Neural cell (in vitro differentiated cells): ENCODE data around the gene UIMC1. TPM values are rescaled to one million over a fixed set of nuclear protein-coding genes. Genes with fewer than 3 reads are reported as not detected.

ENCODE experiments used
- H2AFZ ChIP-seq: fragments of 200-600, 300-800 bp; sonication (generic), shearing (Covaris generic); 2 replicates; pipeline ENCODE4 v1.6.0; 2014; ENCODE audit warnings: low read depth, mild to moderate bottlenecking, antibody characterized with exemption, low read length, moderate library complexity
- H3F3A ChIP-seq: fragments of 200-600 bp; shearing (Covaris generic); 2 replicates; pipeline ENCODE4 v1.6.1; 2016; ENCODE audit warnings: mild to moderate bottlenecking, moderate library complexity, mixed read lengths, antibody characterized with exemption, low read length; ENCODE audit not compliant: insufficient read depth, poor library complexity, severe bottlenecking
- H3K27ac ChIP-seq: fragments of 200-600, 300-800 bp; sonication (generic), shearing (Covaris generic); 2 replicates; pipeline ENCODE4 v1.5.1; 2014; ENCODE audit warnings: mild to moderate bottlenecking, low read length, moderate library complexity
- H3K27me3 ChIP-seq: fragments of 300-800, 200-600 bp; sonication (generic), shearing (Covaris generic); 2 replicates; pipeline ENCODE4 v1.6.0; 2014; ENCODE audit warnings: mild to moderate bottlenecking, low read depth, low read length, moderate library complexity; ENCODE audit not compliant: insufficient read depth
- H3K36me3 ChIP-seq: fragments of 300-800, 200-600 bp; sonication (generic), shearing (Covaris generic); 2 replicates; pipeline ENCODE4 v1.5.1; 2014; ENCODE audit warnings: mild to moderate bottlenecking, antibody characterized with exemption, low read length, moderate library complexity; ENCODE audit not compliant: insufficient read depth
- H3K4me2 ChIP-seq: fragments of 300-800, 200-600 bp; sonication (generic), shearing (Covaris generic); 2 replicates; pipeline ENCODE4 v1.6.0; 2014; ENCODE audit warnings: mild to moderate bottlenecking, low read length
- H3K4me3 ChIP-seq: fragments of 300-800, 200-600 bp; sonication (generic), shearing (Covaris generic); 2 replicates; pipeline ENCODE4 v1.5.1; 2014; ENCODE audit warnings: mild to moderate bottlenecking, low read length, moderate library complexity
- H3K79me2 ChIP-seq: fragments of 200-600 bp; shearing (Covaris generic); replicated peaks from 2 replicates; pipeline ENCODE4 v1.6.0; 2014; ENCODE audit warnings: mild to moderate bottlenecking, low read length, moderate library complexity; ENCODE audit not compliant: insufficient read depth
- H3K9ac ChIP-seq: fragments of 300-800, 200-600 bp; sonication (generic), shearing (Covaris generic); 2 replicates; pipeline ENCODE4 v1.6.1; 2016; ENCODE audit warnings: mild to moderate bottlenecking, low read length, mixed read lengths
- H3K9me2 ChIP-seq: fragments of 200-600 bp; shearing (Covaris generic); 2 replicates; pipeline ENCODE4 v1.6.1; 2016; ENCODE audit warnings: mild to moderate bottlenecking, low read length, mixed read lengths; ENCODE audit not compliant: insufficient read depth
- H3K9me3 ChIP-seq: fragments of 200-600, 300-800 bp; sonication (generic), shearing (Covaris generic); 2 replicates; pipeline ENCODE4 v1.6.1; 2016; ENCODE audit warnings: mild to moderate bottlenecking, mixed run types, low read length, moderate library complexity, mixed read lengths
- H4K20me1 ChIP-seq: fragments of 200-600 bp; shearing (Covaris generic); 2 replicates; pipeline ENCODE4 v1.6.1; 2016; ENCODE audit warnings: mild to moderate bottlenecking, mixed run types; ENCODE audit not compliant: insufficient read depth
- EP300 ChIP-seq: fragments of 450-650 bp; conservative IDR thresholded peaks from 2 replicates; pipeline ENCODE4 v1.6.1; 2014; ENCODE audit warnings: antibody characterized with exemption, mild to moderate bottlenecking, moderate library complexity; ENCODE audit not compliant: poor library complexity, severe bottlenecking
- EZH2 ChIP-seq: fragments of 200-600, 300-800 bp; shearing (Covaris generic), sonication (generic); IDR thresholded peaks from 2 replicates; pipeline ENCODE4 v1.6.1; 2014; ENCODE audit warnings: antibody characterized with exemption, low read length, borderline replicate concordance, mild to moderate bottlenecking; ENCODE audit not compliant: insufficient read depth, poor library complexity, severe bottlenecking
- MXI1 ChIP-seq: fragments of 450-650 bp; conservative IDR thresholded peaks from 2 replicates; pipeline ENCODE4 v1.6.1; 2014; ENCODE audit warnings: antibody characterized with exemption, mild to moderate bottlenecking; ENCODE audit not compliant: poor library complexity, severe bottlenecking
- POLR2AphosphoS5 ChIP-seq: IDR thresholded peaks from 2 replicates; pipeline ENCODE4 v1.6.1; 2012
- RAD21 ChIP-seq: fragments of 450-650 bp; conservative IDR thresholded peaks from 2 replicates; pipeline ENCODE4 v1.6.1; 2014; ENCODE audit warnings: antibody characterized with exemption, mild to moderate bottlenecking, moderate library complexity
- SMC3 ChIP-seq: fragments of 450-650 bp; conservative IDR thresholded peaks from 2 replicates; pipeline ENCODE4 v1.6.1; 2014; ENCODE audit warnings: antibody characterized with exemption, mild to moderate bottlenecking, moderate library complexity; ENCODE audit not compliant: poor library complexity
- TAF1 ChIP-seq: IDR thresholded peaks from 2 replicates; pipeline ENCODE4 v1.6.1; 2012; ENCODE audit warnings: low read depth
- polyA plus RNA-seq: library from polyadenylated mRNA; depleted of rRNA; stranded (reverse); fragments of >200 nt; gene quantifications from 2 replicates; pipeline ENCODE4 v1.2.3, GENCODE V29; 2014
- TF ChIP-seq, protein P1 (sequence below): IDR thresholded peaks from 2 replicates; pipeline ENCODE4 v1.6.1; 2012; ENCODE audit warnings: borderline replicate concordance
- TF ChIP-seq, protein P2 (sequence below): fragments of 450-650 bp; IDR thresholded peaks from 2 replicates; pipeline ENCODE4 v1.5.1; 2014; ENCODE audit warnings: antibody characterized with exemption, mild to moderate bottlenecking, moderate library complexity; ENCODE audit not compliant: poor library complexity, severe bottlenecking

UIMC1 gene
- polyA plus RNA-seq, 1 donor from 2014 or later: 74.0 TPM

DNA sequence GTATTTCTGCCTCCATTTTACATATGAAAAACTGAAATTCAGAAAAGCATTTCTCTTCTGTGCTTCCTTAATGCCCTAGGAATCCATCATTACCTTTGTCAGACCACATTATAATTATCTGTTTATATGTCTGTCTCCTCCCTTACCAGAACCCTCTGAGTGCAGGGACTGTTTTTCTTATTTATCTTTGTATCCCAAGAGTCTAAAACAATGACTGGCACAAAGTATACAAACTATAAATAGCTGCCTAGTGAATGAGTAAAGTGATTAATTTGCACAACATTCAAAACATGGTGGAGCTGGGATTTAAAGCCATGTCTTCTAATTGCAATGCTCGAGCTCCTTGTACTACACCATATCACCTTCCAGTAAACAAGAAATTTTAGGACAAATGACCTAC, 58.1 kb downstream of the UIMC1 start:
- no peaks in the 10 kb centered on the region for H3K9me2 ChIP-seq
- H4K20me1 ChIP-seq: no peaks in the 10 kb centered on the region
- no peak overlapping the region for H2AFZ ChIP-seq
- H3K36me3 ChIP-seq: no peaks in the 10 kb centered on the region
- H3K9me3 ChIP-seq: no peaks in the 10 kb centered on the region
- H3K9ac ChIP-seq: no peak overlapping the region
- no peaks in the 10 kb centered on the region for H3F3A ChIP-seq
- H3K4me2 ChIP-seq: no peak overlapping the region
- no peaks in the 10 kb centered on the region for H3K79me2 ChIP-seq
- no peak overlapping the region for H3K27ac ChIP-seq
- no peak for TF ChIP-seq SMC3
- no peak for TF ChIP-seq RAD21
- TF ChIP-seq, protein P1, sequence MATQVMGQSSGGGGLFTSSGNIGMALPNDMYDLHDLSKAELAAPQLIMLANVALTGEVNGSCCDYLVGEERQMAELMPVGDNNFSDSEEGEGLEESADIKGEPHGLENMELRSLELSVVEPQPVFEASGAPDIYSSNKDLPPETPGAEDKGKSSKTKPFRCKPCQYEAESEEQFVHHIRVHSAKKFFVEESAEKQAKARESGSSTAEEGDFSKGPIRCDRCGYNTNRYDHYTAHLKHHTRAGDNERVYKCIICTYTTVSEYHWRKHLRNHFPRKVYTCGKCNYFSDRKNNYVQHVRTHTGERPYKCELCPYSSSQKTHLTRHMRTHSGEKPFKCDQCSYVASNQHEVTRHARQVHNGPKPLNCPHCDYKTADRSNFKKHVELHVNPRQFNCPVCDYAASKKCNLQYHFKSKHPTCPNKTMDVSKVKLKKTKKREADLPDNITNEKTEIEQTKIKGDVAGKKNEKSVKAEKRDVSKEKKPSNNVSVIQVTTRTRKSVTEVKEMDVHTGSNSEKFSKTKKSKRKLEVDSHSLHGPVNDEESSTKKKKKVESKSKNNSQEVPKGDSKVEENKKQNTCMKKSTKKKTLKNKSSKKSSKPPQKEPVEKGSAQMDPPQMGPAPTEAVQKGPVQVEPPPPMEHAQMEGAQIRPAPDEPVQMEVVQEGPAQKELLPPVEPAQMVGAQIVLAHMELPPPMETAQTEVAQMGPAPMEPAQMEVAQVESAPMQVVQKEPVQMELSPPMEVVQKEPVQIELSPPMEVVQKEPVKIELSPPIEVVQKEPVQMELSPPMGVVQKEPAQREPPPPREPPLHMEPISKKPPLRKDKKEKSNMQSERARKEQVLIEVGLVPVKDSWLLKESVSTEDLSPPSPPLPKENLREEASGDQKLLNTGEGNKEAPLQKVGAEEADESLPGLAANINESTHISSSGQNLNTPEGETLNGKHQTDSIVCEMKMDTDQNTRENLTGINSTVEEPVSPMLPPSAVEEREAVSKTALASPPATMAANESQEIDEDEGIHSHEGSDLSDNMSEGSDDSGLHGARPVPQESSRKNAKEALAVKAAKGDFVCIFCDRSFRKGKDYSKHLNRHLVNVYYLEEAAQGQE: no peak
- no peak for TF ChIP-seq EP300
- no peak for TF ChIP-seq POLR2AphosphoS5
- TF ChIP-seq MXI1: no peak
- no peak for TF ChIP-seq EZH2
- TF ChIP-seq, protein P2, sequence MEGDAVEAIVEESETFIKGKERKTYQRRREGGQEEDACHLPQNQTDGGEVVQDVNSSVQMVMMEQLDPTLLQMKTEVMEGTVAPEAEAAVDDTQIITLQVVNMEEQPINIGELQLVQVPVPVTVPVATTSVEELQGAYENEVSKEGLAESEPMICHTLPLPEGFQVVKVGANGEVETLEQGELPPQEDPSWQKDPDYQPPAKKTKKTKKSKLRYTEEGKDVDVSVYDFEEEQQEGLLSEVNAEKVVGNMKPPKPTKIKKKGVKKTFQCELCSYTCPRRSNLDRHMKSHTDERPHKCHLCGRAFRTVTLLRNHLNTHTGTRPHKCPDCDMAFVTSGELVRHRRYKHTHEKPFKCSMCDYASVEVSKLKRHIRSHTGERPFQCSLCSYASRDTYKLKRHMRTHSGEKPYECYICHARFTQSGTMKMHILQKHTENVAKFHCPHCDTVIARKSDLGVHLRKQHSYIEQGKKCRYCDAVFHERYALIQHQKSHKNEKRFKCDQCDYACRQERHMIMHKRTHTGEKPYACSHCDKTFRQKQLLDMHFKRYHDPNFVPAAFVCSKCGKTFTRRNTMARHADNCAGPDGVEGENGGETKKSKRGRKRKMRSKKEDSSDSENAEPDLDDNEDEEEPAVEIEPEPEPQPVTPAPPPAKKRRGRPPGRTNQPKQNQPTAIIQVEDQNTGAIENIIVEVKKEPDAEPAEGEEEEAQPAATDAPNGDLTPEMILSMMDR: no peak
- TF ChIP-seq TAF1: no peak
- no peak overlapping the region for H3K4me3 ChIP-seq
- H3K27me3 ChIP-seq: no peaks in the 10 kb centered on the region

DNA sequence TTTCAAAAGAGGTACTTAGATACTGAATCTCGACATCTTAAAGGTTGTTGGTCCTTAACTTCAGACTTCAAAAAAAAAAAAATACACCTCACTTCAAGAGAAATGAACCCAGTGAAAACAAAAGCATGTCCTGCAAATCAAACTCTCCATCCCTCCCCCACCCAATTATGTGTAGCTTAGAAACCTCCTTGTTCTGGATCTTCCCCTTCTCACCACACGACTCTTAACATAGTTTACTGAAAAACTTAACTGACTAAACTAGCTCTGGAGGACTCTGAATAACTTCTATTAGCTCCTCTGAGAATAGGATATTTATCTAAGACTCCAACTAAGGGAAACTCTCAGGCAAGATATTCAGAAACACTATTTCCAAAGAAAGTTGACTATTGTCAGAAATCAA, 58.7 kb downstream of the UIMC1 start:
- TF ChIP-seq EZH2 (no peak), MXI1 (no peak), EP300 (no peak), RAD21 (no peak), POLR2AphosphoS5 (no peak), TAF1 (no peak), SMC3 (no peak)
- TF ChIP-seq, protein P1: no peak
- TF ChIP-seq, protein P2: no peak
- no peaks in the 10 kb centered on the region for H4K20me1 ChIP-seq
- no peaks in the 10 kb centered on the region for H3K79me2 ChIP-seq
- no peaks in the 10 kb centered on the region for H3K9me2 ChIP-seq
- no peaks in the 10 kb centered on the region for H3K9me3 ChIP-seq
- H3F3A ChIP-seq: no peaks in the 10 kb centered on the region
- H2AFZ ChIP-seq: no peak overlapping the region
- no peaks in the 10 kb centered on the region for H3K36me3 ChIP-seq
- H3K4me3 ChIP-seq: no peak overlapping the region
- no peak overlapping the region for H3K9ac ChIP-seq
- H3K27me3 ChIP-seq: no peaks in the 10 kb centered on the region
- no peak overlapping the region for H3K4me2 ChIP-seq
- H3K27ac ChIP-seq: no peak overlapping the region
